Measurements from ENCODE around the gene PRPF18. TPM values are rescaled to one million over a fixed set of nuclear protein-coding genes. Genes with fewer than 3 reads are reported as not detected.

The PRPF18 gene
- total and polyA plus RNA-seq, 2 experiments from 2014 or later: 19.3 to 24.7 TPM

- no peak overlapping the region for H2AFZ ChIP-seq
- H3K36me3 ChIP-seq (replicated peaks; ENCODE audit: insufficient read depth, low read depth): no peaks in the 10 kb centered on the region
- TF ChIP-seq EZH2 (IDR thresholded peaks at IDR 0.05; ENCODE audit: borderline replicate concordance) (no peak), EZH2phosphoT487 (IDR thresholded peaks at IDR 0.05; ENCODE audit: low read depth, severe bottlenecking, unreplicated experiment) (no peak), CTCF (IDR thresholded peaks at IDR 0.05; ENCODE audit: poor library complexity) (no peak)
- DNase-seq (ENCODE audit: low spot score): no peak
- H3K27ac ChIP-seq: no peak overlapping the region
- no peaks in the 10 kb centered on the region for H4K20me1 ChIP-seq (ENCODE audit: insufficient read depth, poor library complexity, severe bottlenecking)
- H3K9me3 ChIP-seq (ENCODE audit: low read depth): no peaks in the 10 kb centered on the region
- H3K4me2 ChIP-seq: no peak overlapping the region
- no peaks in the 10 kb centered on the region for H3K27me3 ChIP-seq
- no peaks in the 10 kb centered on the region for H3K79me2 ChIP-seq
- 94% methylated on average over 5 of the region's 5 CpGs for WGBS (ENCODE audit: low lambda C conversion rate, missing lambda C conversion rate)
- H3K4me3 ChIP-seq: no peak overlapping the region
- no peaks in the 10 kb centered on the region for H3K4me1 ChIP-seq (ENCODE audit: insufficient read depth)
- H3K9me2 ChIP-seq (replicated peaks; ENCODE audit: insufficient read depth): no peaks in the 10 kb centered on the region
These were observed 65.4 kb downstream of the PRPF18 start for GRCh38 chr10:13651969-13652720.

- Histone ChIP-seq H3K4me1 (ENCODE audit: insufficient read depth) (no peaks in the 10 kb centered on the region), H3K4me3 (no peak overlapping the region), H3K9me3 (ENCODE audit: low read depth) (no peaks in the 10 kb centered on the region), H3K27me3 (no peaks in the 10 kb centered on the region), H3K27ac (no peak overlapping the region), H3K9me2 (replicated peaks; ENCODE audit: insufficient read depth) (no peaks in the 10 kb centered on the region), H3K79me2 (no peaks in the 10 kb centered on the region), H2AFZ (no peak overlapping the region), H3K4me2 (no peak overlapping the region), H4K20me1 (ENCODE audit: insufficient read depth, poor library complexity, severe bottlenecking) (no peaks in the 10 kb centered on the region), H3K36me3 (replicated peaks; ENCODE audit: insufficient read depth, low read depth) (no peaks in the 10 kb centered on the region)
- WGBS (ENCODE audit: low lambda C conversion rate, missing lambda C conversion rate): 76% methylated on average over 6 of the region's 6 CpGs
- DNase-seq (ENCODE audit: low spot score): no peak
- no peak for TF ChIP-seq EZH2 (IDR thresholded peaks at IDR 0.05; ENCODE audit: borderline replicate concordance)
- TF ChIP-seq CTCF (IDR thresholded peaks at IDR 0.05; ENCODE audit: poor library complexity): no peak
- no peak for TF ChIP-seq EZH2phosphoT487 (IDR thresholded peaks at IDR 0.05; ENCODE audit: low read depth, severe bottlenecking, unreplicated experiment)
These were observed 66.1 kb downstream of the PRPF18 start for GRCh38 chr10:13652860-13653259.

GRCh38 chr10:13654118-13654830, 67.5 kb downstream of the PRPF18 start:
- Histone ChIP-seq H2AFZ (no peak overlapping the region), H3K36me3 (replicated peaks; ENCODE audit: insufficient read depth, low read depth) (no peaks in the 10 kb centered on the region), H3K79me2 (no peaks in the 10 kb centered on the region), H3K9me2 (replicated peaks; ENCODE audit: insufficient read depth) (no peaks in the 10 kb centered on the region), H3K4me3 (no peak overlapping the region), H4K20me1 (ENCODE audit: insufficient read depth, poor library complexity, severe bottlenecking) (no peaks in the 10 kb centered on the region), H3K4me2 (no peak overlapping the region), H3K27ac (no peak overlapping the region), H3K4me1 (ENCODE audit: insufficient read depth) (peaks cover under 1% of the 10 kb centered on the region), H3K27me3 (no peaks in the 10 kb centered on the region), H3K9me3 (ENCODE audit: low read depth) (no peaks in the 10 kb centered on the region)
- DNase-seq (ENCODE audit: low spot score): no peak
- TF ChIP-seq CTCF (IDR thresholded peaks at IDR 0.05; ENCODE audit: poor library complexity) (no peak), EZH2 (IDR thresholded peaks at IDR 0.05; ENCODE audit: borderline replicate concordance) (no peak), EZH2phosphoT487 (IDR thresholded peaks at IDR 0.05; ENCODE audit: low read depth, severe bottlenecking, unreplicated experiment) (no peak)
- 93% methylated on average over 8 of the region's 8 CpGs for WGBS (ENCODE audit: low lambda C conversion rate, missing lambda C conversion rate)

All from hepatocyte (in vitro differentiated cells).